HCT116 (cell line): Measurements from ENCODE around the gene GNG7. TPM values are rescaled to one million over a fixed set of nuclear protein-coding genes. Genes with fewer than 3 reads are reported as not detected.

Experiments used
- ATAC-seq: fragments of 200-7000 bp; cut with Tn5 transposase; 2 replicates; pipeline ENCODE4 v1.9.1; 2020; ENCODE audit warnings: mild to moderate bottlenecking, moderate library complexity
- BruUV-seq: library from RNA; stranded (reverse); fragments of 400-500 nt; replicated peaks from 2 replicates; lab custom pipeline; 2021; lab: Mats Ljungman, UMichigan
- CTCF ChIA-PET: fragments of 300-600 bp; sonication (Branson Sonifier 250); formaldehyde crosslinking; loops from one replicate; lab custom pipeline; 2021; ENCODE audit warnings: antibody characterized with exemption; lab: Charles Lee
- POLR2A ChIA-PET: fragments of 300-600, 350-600 bp; sonication (Branson Sonifier 250); formaldehyde crosslinking; loops from one replicate; lab custom pipeline; 2021; ENCODE audit warnings: antibody characterized with exemption; lab: Charles Lee
- RAD21 ChIA-PET, 2 experiments: fragments of 300-600 bp; sonication (Branson Sonifier 250); formaldehyde crosslinking; loops; one replicate each; lab custom pipeline; 2023; ENCODE audit warnings: low total read pairs in 2 of 2; ENCODE audit not compliant: uncharacterized antibody in 2 of 2, unreplicated experiment in 2 of 2, low non-redundant PET in 1 of 2; lab: Charles Lee
- DNase-seq: peaks from one replicate; pipeline ENCODE4 v3.0.0-alpha.2; 2010; ENCODE audit warnings: low read depth, low spot score
- H2AFZ ChIP-seq: fragments of 200-600 bp; shearing (Covaris generic), sonication (generic); 2 replicates; pipeline ENCODE4 v1.6.1; 2017; ENCODE audit warnings: low read depth, mixed run types, mixed read lengths, antibody characterized with exemption, low read length; ENCODE audit not compliant: poor library complexity, severe bottlenecking
- H3K27ac ChIP-seq: 2 replicates; pipeline ENCODE4 v1.5.1; 2012; ENCODE audit warnings: low read depth, low read length
- H3K27me3 ChIP-seq: fragments of 200-600 bp; sonication (generic); 2 replicates; pipeline ENCODE4 v1.6.1; 2016; ENCODE audit warnings: mixed run types, low read length, mixed read lengths; ENCODE audit not compliant: insufficient read depth
- H3K36me3 ChIP-seq, 2 experiments: fragments of 200-500 bp in 1 of 2; fragments of 200-600 bp in 1 of 2; sonication (Bioruptor generic) in 1 of 2; sonication (generic) in 1 of 2; 2 replicates each; pipeline versions ENCODE4 v1.5.1 to v1.6.1; 2014 to 2016; ENCODE audit warnings: low read length in 2 of 2, inconsistent platforms in 1 of 2, mixed read lengths in 1 of 2, mixed run types in 1 of 2; ENCODE audit not compliant: insufficient read depth in 2 of 2, control insufficient read depth in 1 of 2
- H3K4me1 ChIP-seq, 2 experiments: fragments of 200-600 bp in 1 of 2; sonication (generic) in 1 of 2; 2 replicates each; pipeline versions ENCODE4 v1.5.1 to v1.6.1; 2012 to 2017; ENCODE audit warnings: low read length in 2 of 2, inconsistent platforms in 1 of 2, mild to moderate bottlenecking in 1 of 2, mixed read lengths in 1 of 2, mixed run types in 1 of 2, moderate library complexity in 1 of 2; ENCODE audit not compliant: insufficient read depth in 2 of 2, control insufficient read depth in 1 of 2
- H3K4me2 ChIP-seq: fragments of 200-600 bp; sonication (generic); 2 replicates; pipeline ENCODE4 v1.6.1; 2017; ENCODE audit warnings: mixed run types, low read length, mixed read lengths
- H3K4me3 ChIP-seq, 2 experiments: fragments of 200-600 bp in 1 of 2; sonication (generic) in 1 of 2; replicated peaks in 1 of 2; 2 replicates each; pipeline ENCODE4 v1.5.1; 2011 to 2016; ENCODE audit warnings: low read length in 2 of 2, control low read depth in 1 of 2, low read depth in 1 of 2, mild to moderate bottlenecking in 1 of 2, mixed read lengths in 1 of 2, mixed run types in 1 of 2
- H3K79me2 ChIP-seq: fragments of 200-600 bp; sonication (generic); 2 replicates; pipeline ENCODE4 v1.6.1; 2017; ENCODE audit warnings: mild to moderate bottlenecking, mixed run types, low read length, moderate library complexity, mixed read lengths; ENCODE audit not compliant: insufficient read depth
- H3K9ac ChIP-seq: fragments of 200-600 bp; sonication (generic); 2 replicates; pipeline ENCODE4 v1.6.1; 2016; ENCODE audit warnings: low read length, mixed read lengths
- H3K9me2 ChIP-seq: fragments of 200-600 bp; sonication (generic), shearing (Covaris generic); 2 replicates; pipeline ENCODE4 v1.6.1; 2017; ENCODE audit warnings: mixed run types, mild to moderate bottlenecking, moderate library complexity; ENCODE audit not compliant: insufficient read depth
- H3K9me3 ChIP-seq, 2 experiments: fragments of 200-500 bp in 1 of 2; fragments of 200-600 bp in 1 of 2; sonication (Bioruptor generic) in 1 of 2; sonication (generic) in 1 of 2; 2 replicates each; pipeline ENCODE4 v1.6.1; 2014 to 2017; ENCODE audit warnings: low read length in 2 of 2, mixed read lengths in 2 of 2, inconsistent platforms in 1 of 2, low read depth in 1 of 2, mild to moderate bottlenecking in 1 of 2, mixed run types in 1 of 2, moderate library complexity in 1 of 2; ENCODE audit not compliant: control insufficient read depth in 1 of 2, insufficient read depth in 1 of 2
- H4K20me1 ChIP-seq: fragments of 200-600 bp; sonication (generic), shearing (Covaris generic); 2 replicates; pipeline ENCODE4 v1.6.1; 2017; ENCODE audit warnings: mixed run types, mild to moderate bottlenecking, moderate library complexity; ENCODE audit not compliant: insufficient read depth
- CEBPB ChIP-seq: IDR thresholded peaks from 2 replicates; pipeline ENCODE4 v1.6.1; 2012; ENCODE audit warnings: low read depth
- EGR1 ChIP-seq: IDR thresholded peaks from 2 replicates; pipeline ENCODE4 v1.6.1; 2012; ENCODE audit warnings: low read depth
- ELF1 ChIP-seq: IDR thresholded peaks from 2 replicates; pipeline ENCODE4 v1.6.1; 2012; ENCODE audit warnings: low read depth, borderline replicate concordance
- EZH2 ChIP-seq: fragments of 200-600 bp; sonication (generic); IDR thresholded peaks from 2 replicates; pipeline ENCODE4 v1.6.1; 2017; ENCODE audit warnings: antibody characterized with exemption, mixed run types
- EZH2phosphoT487 ChIP-seq: fragments of 200-600 bp; IDR thresholded peaks from 2 replicates; pipeline ENCODE4 v1.6.1; 2018; ENCODE audit warnings: antibody characterized with exemption, borderline replicate concordance
- JUND ChIP-seq: IDR thresholded peaks from 2 replicates; pipeline ENCODE4 v1.6.1; 2012
- POLR2A ChIP-seq: IDR thresholded peaks from 2 replicates; pipeline ENCODE4 v1.7.0; 2011; ENCODE audit warnings: borderline replicate concordance; ENCODE audit not compliant: insufficient read depth, insufficient read length; ENCODE audit errors: extremely low read depth
- POLR2AphosphoS5 ChIP-seq: IDR thresholded peaks from 2 replicates; pipeline ENCODE4 v1.6.1; 2011; ENCODE audit warnings: mild to moderate bottlenecking, low read depth, low read length, moderate library complexity
- RAD21 ChIP-seq: IDR thresholded peaks from 2 replicates; pipeline ENCODE4 v1.6.1; 2012; ENCODE audit warnings: low read depth, mild to moderate bottlenecking
- SIN3A ChIP-seq: IDR thresholded peaks from 2 replicates; pipeline ENCODE4 v1.6.1; 2012; ENCODE audit warnings: low read depth
- SP1 ChIP-seq: IDR thresholded peaks from 2 replicates; pipeline ENCODE4 v1.6.1; 2012; ENCODE audit warnings: low read depth
- SRF ChIP-seq: IDR thresholded peaks from 2 replicates; pipeline ENCODE4 v1.6.1; 2012; ENCODE audit warnings: low read depth
- YY1 ChIP-seq: IDR thresholded peaks from 2 replicates; pipeline ENCODE4 v1.6.1; 2011; ENCODE audit warnings: low read length, low read depth, moderate library complexity, mild to moderate bottlenecking; ENCODE audit not compliant: insufficient replicate concordance; ENCODE audit errors: extremely low read depth
- ZNF274 ChIP-seq: fragments of 200-500 bp; sonication (Bioruptor generic); IDR thresholded peaks from 2 replicates; pipeline ENCODE4 v1.6.1; 2014; ENCODE audit warnings: mild to moderate bottlenecking, low read depth, low read length, inconsistent platforms
- intact Hi-C: fragments of 100-400 bp; cut with micrococcal nuclease; formaldehyde crosslinking; loops from 2 replicates; pipeline ENCODE4 v1.10.0; 2022
- total RNA-seq: library from RNA; stranded (reverse); gene quantifications from one replicate; pipeline ENCODE4 v1.2.1, GENCODE V29; 2021; ENCODE audit not compliant: unreplicated experiment
- TF ChIP-seq, protein P1 (sequence below): IDR thresholded peaks from 2 replicates; pipeline ENCODE4 v1.6.1; 2012
- TF ChIP-seq, protein P2 (sequence below): IDR thresholded peaks from 2 replicates; pipeline ENCODE4 v1.6.1; 2012; ENCODE audit warnings: low read depth
- TF ChIP-seq, protein P3 (sequence below), 3 experiments: fragments of 200-600 bp in 1 of 3; sonication (generic) in 1 of 3; IDR thresholded peaks in 2 of 3; conservative IDR thresholded peaks in 1 of 3; 2 replicates each; pipeline ENCODE4 v1.5.1; 2012 to 2017; ENCODE audit warnings: low read depth in 2 of 3, low read length in 2 of 3, antibody characterized with exemption in 1 of 3, borderline replicate concordance in 1 of 3, control low read depth in 1 of 3, mild to moderate bottlenecking in 1 of 3, mixed read lengths in 1 of 3, mixed run types in 1 of 3, moderate library complexity in 1 of 3; ENCODE audit not compliant: insufficient read depth in 1 of 3

The GNG7 gene
- total RNA-seq, 1 experiment from 2014 or later, result 11.3 TPM

DNA sequence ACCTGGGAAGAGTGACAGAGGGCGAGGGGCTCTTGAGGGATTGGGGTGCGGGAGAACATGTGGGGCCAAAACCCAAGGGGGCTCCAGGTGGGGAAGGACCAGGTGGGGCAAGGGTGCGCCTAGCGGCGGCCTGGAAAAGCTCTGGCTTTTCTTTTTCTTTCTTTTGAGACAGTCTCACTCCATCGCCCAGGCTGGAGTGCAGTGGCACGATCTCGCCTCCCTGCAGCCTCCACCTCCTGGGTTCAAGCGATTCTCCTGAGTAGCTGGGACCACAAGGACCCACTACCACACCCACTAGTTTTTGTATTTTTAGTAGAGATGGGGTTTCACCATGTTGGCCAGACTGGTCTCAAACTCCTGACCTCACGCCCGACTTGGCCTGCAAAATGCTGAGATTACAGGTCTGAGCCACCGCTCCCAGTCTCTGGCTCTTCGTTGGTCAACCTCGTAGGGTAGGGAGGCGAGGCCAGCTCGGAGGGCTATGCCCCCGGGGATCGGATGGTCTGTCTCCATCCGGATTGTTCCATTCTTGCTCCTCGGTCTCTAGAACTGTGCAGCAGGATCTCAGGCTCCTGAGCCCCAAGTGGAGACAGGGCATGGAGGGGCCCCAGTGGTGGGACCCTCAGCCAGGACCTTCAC lies 222.8 kb downstream of the GNG7 start:
- Histone ChIP-seq H3K4me1 (peaks cover 18 to 35% of the 10 kb centered on the region in 2 experiments), H3K9me3 (no peaks in the 10 kb centered on the region), H3K4me3 (no peak overlapping the region), H3K9me2 (no peaks in the 10 kb centered on the region), H3K4me2 (no peak overlapping the region), H3K36me3 (peaks cover 2 to 20% of the 10 kb centered on the region in 2 experiments; a peak in 1 of 4 replicates), H3K79me2 (peaks cover 24% of the 10 kb centered on the region), H3K27me3 (no peaks in the 10 kb centered on the region), H3K9ac (no peak overlapping the region), H2AFZ (no peak overlapping the region), H4K20me1 (peaks cover 14% of the 10 kb centered on the region; the same call in 1 of the 2 replicates), H3K27ac (no peak overlapping the region)
- intact Hi-C loops, result no loop called here
- POLR2A ChIA-PET, result interaction anchor here (1.0 to 1.5 kb wide), 3 partner anchors 24 to 121 kb away, joined by 3 to 4 read pairs (median 3); no protein-coding TSS in a partner anchor
- TF ChIP-seq EZH2 (no peak), EGR1 (no peak), RAD21 (no peak), JUND (no peak), EZH2phosphoT487 (no peak), SIN3A (no peak), SRF (no peak), ELF1 (no peak), SP1 (no peak), POLR2A (no peak), CEBPB (no peak), ZNF274 (no peak), YY1 (no peak), POLR2AphosphoS5 (no peak)
- TF ChIP-seq, protein P1, sequence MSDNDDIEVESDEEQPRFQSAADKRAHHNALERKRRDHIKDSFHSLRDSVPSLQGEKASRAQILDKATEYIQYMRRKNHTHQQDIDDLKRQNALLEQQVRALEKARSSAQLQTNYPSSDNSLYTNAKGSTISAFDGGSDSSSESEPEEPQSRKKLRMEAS, result no peak
- TF ChIP-seq, protein P2, sequence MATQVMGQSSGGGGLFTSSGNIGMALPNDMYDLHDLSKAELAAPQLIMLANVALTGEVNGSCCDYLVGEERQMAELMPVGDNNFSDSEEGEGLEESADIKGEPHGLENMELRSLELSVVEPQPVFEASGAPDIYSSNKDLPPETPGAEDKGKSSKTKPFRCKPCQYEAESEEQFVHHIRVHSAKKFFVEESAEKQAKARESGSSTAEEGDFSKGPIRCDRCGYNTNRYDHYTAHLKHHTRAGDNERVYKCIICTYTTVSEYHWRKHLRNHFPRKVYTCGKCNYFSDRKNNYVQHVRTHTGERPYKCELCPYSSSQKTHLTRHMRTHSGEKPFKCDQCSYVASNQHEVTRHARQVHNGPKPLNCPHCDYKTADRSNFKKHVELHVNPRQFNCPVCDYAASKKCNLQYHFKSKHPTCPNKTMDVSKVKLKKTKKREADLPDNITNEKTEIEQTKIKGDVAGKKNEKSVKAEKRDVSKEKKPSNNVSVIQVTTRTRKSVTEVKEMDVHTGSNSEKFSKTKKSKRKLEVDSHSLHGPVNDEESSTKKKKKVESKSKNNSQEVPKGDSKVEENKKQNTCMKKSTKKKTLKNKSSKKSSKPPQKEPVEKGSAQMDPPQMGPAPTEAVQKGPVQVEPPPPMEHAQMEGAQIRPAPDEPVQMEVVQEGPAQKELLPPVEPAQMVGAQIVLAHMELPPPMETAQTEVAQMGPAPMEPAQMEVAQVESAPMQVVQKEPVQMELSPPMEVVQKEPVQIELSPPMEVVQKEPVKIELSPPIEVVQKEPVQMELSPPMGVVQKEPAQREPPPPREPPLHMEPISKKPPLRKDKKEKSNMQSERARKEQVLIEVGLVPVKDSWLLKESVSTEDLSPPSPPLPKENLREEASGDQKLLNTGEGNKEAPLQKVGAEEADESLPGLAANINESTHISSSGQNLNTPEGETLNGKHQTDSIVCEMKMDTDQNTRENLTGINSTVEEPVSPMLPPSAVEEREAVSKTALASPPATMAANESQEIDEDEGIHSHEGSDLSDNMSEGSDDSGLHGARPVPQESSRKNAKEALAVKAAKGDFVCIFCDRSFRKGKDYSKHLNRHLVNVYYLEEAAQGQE, result no peak
- TF ChIP-seq, protein P3, sequence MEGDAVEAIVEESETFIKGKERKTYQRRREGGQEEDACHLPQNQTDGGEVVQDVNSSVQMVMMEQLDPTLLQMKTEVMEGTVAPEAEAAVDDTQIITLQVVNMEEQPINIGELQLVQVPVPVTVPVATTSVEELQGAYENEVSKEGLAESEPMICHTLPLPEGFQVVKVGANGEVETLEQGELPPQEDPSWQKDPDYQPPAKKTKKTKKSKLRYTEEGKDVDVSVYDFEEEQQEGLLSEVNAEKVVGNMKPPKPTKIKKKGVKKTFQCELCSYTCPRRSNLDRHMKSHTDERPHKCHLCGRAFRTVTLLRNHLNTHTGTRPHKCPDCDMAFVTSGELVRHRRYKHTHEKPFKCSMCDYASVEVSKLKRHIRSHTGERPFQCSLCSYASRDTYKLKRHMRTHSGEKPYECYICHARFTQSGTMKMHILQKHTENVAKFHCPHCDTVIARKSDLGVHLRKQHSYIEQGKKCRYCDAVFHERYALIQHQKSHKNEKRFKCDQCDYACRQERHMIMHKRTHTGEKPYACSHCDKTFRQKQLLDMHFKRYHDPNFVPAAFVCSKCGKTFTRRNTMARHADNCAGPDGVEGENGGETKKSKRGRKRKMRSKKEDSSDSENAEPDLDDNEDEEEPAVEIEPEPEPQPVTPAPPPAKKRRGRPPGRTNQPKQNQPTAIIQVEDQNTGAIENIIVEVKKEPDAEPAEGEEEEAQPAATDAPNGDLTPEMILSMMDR (IDR thresholded peaks at IDR 0.05 in 2 of 3, conservative IDR thresholded peaks at IDR 0.05 in 1 of 3; ENCODE audit: borderline replicate concordance in 1 of 3, insufficient read depth in 1 of 3, low read depth in 2 of 3, low read length in 2 of 3), result no peak
- RAD21 ChIA-PET, result no interaction called here
- BruUV-seq, result no TSS peak
- DNase-seq (no peak), ATAC-seq (no peak)
- CTCF ChIA-PET, result interaction anchor here (1.6 kb wide), 1 partner anchor 100 kb away, joined by 4 read pairs; no protein-coding TSS in a partner anchor
